C4-2B (cell line): ENCODE measurements around the gene CNR1.

Experiments
- ZFX ChIP-seq: fragments of 450-650 bp; IDR thresholded peaks from 2 replicates; pipeline ENCODE4 v1.6.1; 2017
- TF ChIP-seq, protein P1 (sequence below): fragments of 450-650 bp; conservative IDR thresholded peaks from 2 replicates; pipeline ENCODE4 v1.5.1; 2017; ENCODE audit warnings: mild to moderate bottlenecking

DNA sequence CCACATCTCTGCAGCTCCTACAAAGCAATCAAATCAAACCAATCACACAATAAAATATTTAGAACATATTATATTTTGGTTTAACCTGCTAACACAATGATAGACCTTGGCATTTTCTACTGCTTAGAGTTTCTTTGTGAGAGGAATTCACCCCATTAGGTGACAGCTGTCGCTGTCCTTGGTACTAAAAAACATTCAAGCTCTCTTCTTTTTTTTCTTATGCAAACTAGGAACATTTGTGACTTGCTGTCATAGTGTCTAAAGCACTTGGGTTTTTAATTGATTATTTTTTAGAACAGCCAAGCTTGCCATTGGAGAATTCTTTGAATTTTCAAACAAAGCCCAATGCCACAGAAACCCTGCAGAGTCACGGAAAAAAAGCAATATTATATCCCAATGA lies 46.4 kb downstream of the CNR1 start:
- TF ChIP-seq, protein P1, sequence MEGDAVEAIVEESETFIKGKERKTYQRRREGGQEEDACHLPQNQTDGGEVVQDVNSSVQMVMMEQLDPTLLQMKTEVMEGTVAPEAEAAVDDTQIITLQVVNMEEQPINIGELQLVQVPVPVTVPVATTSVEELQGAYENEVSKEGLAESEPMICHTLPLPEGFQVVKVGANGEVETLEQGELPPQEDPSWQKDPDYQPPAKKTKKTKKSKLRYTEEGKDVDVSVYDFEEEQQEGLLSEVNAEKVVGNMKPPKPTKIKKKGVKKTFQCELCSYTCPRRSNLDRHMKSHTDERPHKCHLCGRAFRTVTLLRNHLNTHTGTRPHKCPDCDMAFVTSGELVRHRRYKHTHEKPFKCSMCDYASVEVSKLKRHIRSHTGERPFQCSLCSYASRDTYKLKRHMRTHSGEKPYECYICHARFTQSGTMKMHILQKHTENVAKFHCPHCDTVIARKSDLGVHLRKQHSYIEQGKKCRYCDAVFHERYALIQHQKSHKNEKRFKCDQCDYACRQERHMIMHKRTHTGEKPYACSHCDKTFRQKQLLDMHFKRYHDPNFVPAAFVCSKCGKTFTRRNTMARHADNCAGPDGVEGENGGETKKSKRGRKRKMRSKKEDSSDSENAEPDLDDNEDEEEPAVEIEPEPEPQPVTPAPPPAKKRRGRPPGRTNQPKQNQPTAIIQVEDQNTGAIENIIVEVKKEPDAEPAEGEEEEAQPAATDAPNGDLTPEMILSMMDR: no peak
- TF ChIP-seq ZFX: no peak
